ENCODE data around the gene FXN.
"Not testable (repeated sequence)": the region's sequence is repeated elsewhere in the genome, so short reads cannot be mapped to it uniquely, and the experiment has no call there.

DNA sequence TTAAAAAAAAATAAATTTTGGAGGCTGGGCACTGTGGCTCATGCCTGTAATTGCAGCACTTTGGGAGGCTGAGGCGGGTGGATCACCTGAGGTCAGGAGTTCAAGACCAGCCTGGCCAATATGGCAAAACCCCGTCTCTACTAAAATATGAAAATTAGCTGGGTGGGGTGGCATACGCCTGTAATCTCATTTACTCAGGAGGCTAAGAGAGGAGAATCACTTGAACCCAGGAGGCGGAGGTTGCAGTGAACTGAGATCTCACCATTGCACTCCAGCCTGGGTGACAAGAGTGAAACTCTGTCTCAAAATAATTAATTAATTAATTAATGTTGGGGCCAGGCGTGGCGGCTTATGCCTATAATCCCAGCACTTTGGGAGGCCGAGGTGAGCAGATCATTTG is 48.6 kb upstream of the FXN start:
- not testable (repeated sequence) for TF ChIP-seq EZH2phosphoT487 (IDR thresholded peaks at IDR 0.05; ENCODE audit: borderline replicate concordance); CBX3 (IDR thresholded peaks at IDR 0.05; ENCODE audit: low read depth); YY1 (IDR thresholded peaks at IDR 0.05; ENCODE audit: extremely low read depth, insufficient replicate concordance, low read depth, low read length); SP1 (IDR thresholded peaks at IDR 0.05; ENCODE audit: low read depth); ZFX (IDR thresholded peaks at IDR 0.05); POLR2AphosphoS5 (IDR thresholded peaks at IDR 0.05; ENCODE audit: low read depth, low read length); EZH2 (IDR thresholded peaks at IDR 0.05); POLR2A (IDR thresholded peaks at IDR 0.05; ENCODE audit: borderline replicate concordance, extremely low read depth, insufficient read depth, insufficient read length); JUND (IDR thresholded peaks at IDR 0.05); SIN3A (IDR thresholded peaks at IDR 0.05; ENCODE audit: low read depth); ELF1 (IDR thresholded peaks at IDR 0.05; ENCODE audit: borderline replicate concordance, low read depth)
- TF ChIP-seq, protein P1, sequence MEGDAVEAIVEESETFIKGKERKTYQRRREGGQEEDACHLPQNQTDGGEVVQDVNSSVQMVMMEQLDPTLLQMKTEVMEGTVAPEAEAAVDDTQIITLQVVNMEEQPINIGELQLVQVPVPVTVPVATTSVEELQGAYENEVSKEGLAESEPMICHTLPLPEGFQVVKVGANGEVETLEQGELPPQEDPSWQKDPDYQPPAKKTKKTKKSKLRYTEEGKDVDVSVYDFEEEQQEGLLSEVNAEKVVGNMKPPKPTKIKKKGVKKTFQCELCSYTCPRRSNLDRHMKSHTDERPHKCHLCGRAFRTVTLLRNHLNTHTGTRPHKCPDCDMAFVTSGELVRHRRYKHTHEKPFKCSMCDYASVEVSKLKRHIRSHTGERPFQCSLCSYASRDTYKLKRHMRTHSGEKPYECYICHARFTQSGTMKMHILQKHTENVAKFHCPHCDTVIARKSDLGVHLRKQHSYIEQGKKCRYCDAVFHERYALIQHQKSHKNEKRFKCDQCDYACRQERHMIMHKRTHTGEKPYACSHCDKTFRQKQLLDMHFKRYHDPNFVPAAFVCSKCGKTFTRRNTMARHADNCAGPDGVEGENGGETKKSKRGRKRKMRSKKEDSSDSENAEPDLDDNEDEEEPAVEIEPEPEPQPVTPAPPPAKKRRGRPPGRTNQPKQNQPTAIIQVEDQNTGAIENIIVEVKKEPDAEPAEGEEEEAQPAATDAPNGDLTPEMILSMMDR (IDR thresholded peaks at IDR 0.05 in 2 of 3, conservative IDR thresholded peaks at IDR 0.05 in 1 of 3; ENCODE audit: borderline replicate concordance in 1 of 3, insufficient read depth in 1 of 3, low read depth in 2 of 3, low read length in 2 of 3): not testable (repeated sequence)
- TF ChIP-seq, protein P2, sequence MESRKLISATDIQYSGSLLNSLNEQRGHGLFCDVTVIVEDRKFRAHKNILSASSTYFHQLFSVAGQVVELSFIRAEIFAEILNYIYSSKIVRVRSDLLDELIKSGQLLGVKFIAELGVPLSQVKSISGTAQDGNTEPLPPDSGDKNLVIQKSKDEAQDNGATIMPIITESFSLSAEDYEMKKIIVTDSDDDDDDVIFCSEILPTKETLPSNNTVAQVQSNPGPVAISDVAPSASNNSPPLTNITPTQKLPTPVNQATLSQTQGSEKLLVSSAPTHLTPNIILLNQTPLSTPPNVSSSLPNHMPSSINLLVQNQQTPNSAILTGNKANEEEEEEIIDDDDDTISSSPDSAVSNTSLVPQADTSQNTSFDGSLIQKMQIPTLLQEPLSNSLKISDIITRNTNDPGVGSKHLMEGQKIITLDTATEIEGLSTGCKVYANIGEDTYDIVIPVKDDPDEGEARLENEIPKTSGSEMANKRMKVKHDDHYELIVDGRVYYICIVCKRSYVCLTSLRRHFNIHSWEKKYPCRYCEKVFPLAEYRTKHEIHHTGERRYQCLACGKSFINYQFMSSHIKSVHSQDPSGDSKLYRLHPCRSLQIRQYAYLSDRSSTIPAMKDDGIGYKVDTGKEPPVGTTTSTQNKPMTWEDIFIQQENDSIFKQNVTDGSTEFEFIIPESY (IDR thresholded peaks at IDR 0.05; ENCODE audit: extremely low read depth, insufficient replicate concordance, low read length): not testable (repeated sequence)
- TF ChIP-seq, protein P3, sequence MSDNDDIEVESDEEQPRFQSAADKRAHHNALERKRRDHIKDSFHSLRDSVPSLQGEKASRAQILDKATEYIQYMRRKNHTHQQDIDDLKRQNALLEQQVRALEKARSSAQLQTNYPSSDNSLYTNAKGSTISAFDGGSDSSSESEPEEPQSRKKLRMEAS (IDR thresholded peaks at IDR 0.05): not testable (repeated sequence)

All from HCT116 (cell line).